HCT116 (cell line): ENCODE results near the gene TRIM26.

Experiments used
- EZH2 ChIP-seq: fragments of 200-600 bp; sonication (generic); IDR thresholded peaks from 2 replicates; pipeline ENCODE4 v1.6.1; 2017; ENCODE audit warnings: antibody characterized with exemption, mixed run types
- TF ChIP-seq, protein P1 (sequence below), 3 experiments: fragments of 200-600 bp in 1 of 3; sonication (generic) in 1 of 3; IDR thresholded peaks in 2 of 3; conservative IDR thresholded peaks in 1 of 3; 2 replicates each; pipeline ENCODE4 v1.5.1; 2012 to 2017; ENCODE audit warnings: low read depth in 2 of 3, low read length in 2 of 3, antibody characterized with exemption in 1 of 3, borderline replicate concordance in 1 of 3, control low read depth in 1 of 3, mild to moderate bottlenecking in 1 of 3, mixed read lengths in 1 of 3, mixed run types in 1 of 3, moderate library complexity in 1 of 3; ENCODE audit not compliant: insufficient read depth in 1 of 3

DNA sequence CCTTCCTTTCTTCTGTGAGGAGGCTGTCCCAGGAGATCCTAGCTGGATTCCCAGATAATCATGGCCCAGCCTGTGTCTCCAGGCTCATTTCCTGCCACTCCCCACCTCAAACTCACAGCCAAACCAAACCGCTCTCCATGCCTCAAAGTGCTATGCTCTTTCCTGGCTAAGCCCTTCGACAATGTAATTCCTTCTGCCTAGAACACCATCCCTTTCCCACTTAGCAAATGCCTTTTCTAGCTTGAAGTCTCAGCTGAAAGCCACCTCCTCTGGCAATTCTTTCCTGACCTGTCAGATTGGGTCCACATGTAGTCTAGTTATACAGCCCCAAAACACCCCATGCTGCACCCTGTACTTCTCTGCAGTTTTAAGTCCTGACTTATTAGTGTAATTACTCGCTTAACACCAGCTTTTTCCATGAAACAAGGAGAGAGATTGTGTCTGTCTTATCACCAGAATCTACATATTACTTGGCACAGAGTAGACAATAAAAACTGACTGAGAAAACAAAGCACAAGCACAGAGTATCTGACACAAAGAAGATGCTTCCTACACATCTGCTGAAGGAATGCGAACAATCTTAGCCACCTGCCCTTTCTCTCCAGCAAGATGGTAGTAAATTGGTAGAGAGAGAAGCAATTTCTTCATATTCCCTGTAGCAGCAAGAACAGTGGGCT, 5.4 kb downstream of the TRIM26 start:
- TF ChIP-seq, protein P1, sequence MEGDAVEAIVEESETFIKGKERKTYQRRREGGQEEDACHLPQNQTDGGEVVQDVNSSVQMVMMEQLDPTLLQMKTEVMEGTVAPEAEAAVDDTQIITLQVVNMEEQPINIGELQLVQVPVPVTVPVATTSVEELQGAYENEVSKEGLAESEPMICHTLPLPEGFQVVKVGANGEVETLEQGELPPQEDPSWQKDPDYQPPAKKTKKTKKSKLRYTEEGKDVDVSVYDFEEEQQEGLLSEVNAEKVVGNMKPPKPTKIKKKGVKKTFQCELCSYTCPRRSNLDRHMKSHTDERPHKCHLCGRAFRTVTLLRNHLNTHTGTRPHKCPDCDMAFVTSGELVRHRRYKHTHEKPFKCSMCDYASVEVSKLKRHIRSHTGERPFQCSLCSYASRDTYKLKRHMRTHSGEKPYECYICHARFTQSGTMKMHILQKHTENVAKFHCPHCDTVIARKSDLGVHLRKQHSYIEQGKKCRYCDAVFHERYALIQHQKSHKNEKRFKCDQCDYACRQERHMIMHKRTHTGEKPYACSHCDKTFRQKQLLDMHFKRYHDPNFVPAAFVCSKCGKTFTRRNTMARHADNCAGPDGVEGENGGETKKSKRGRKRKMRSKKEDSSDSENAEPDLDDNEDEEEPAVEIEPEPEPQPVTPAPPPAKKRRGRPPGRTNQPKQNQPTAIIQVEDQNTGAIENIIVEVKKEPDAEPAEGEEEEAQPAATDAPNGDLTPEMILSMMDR (IDR thresholded peaks at IDR 0.05 in 2 of 3, conservative IDR thresholded peaks at IDR 0.05 in 1 of 3; ENCODE audit: borderline replicate concordance in 1 of 3, insufficient read depth in 1 of 3, low read depth in 2 of 3, low read length in 2 of 3) = no peak
- no peak for TF ChIP-seq EZH2
